HG03095 (cell line): ENCODE results near the gene TBXA2R.

Source experiments
- ATAC-seq: cut with Tn5 transposase; IDR thresholded peaks from one replicate; pipeline ENCODE4 v1.9.1; 2021; ENCODE audit warnings: moderate library complexity; ENCODE audit not compliant: unreplicated experiment

Gene TBXA2R

DNA sequence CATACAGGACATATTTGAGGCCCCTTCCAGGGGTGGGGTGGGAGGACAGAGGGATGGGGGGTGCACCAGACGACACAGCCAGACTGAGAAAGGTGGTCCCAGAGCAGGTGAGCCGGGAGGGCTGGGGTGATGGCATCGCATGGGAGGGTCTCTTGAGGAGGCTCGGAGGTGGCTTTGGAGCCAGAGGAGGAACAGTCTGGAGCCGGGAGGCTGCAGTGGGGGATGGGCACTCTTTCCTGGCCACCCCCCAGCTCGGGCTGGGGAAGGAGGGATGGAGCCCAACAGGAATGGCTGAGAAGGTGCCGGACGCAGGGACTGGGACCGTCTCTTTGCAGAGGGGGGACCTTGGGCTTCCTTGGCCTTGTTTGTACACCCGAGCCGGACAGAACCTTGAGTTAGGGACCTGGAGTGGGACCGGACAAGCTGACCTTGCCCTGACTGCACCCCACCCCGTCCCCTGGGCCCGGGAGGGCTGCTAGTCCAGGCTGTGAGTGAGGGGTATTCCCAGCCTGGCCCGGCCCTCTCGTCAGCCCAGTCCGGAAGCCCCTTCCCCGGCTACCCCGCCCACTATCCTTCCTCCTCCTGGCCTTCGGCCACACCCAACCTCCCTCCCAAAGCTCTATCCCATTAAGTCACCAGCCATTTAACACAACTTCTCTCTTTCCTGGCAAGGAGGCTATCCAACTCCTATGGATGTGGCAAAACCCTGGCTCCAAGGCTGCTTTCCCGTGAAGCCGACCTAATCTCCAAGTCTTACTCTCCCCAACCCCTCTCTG is 816 bp upstream of the TBXA2R start:
- no peak for ATAC-seq

DNA sequence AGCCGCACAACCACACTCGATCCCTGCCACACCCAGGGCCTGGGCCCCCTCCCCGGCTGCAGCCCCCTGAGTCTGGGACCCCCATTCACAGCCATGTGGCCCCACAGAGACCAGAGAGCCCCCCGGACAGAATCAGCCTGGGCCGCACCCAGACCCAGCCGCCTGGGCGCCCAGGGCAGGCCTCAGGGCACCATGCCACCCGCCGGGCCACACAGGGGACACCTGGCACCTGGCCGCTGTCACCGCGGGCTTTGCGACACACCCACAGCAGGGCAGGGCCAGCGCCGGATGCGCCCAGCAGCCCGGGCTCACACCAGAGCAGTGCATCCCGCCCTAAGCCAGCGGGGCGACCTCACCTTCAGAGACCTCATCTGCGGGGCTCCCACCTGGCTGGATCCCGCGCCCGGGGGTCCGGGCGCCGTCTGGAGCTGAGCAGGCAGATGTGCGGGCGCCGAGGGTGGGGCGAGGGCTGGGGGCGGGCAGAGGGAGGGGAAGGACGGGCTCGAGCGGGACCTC is 443 bp downstream of the TBXA2R start:
- ATAC-seq, result no peak

DNA sequence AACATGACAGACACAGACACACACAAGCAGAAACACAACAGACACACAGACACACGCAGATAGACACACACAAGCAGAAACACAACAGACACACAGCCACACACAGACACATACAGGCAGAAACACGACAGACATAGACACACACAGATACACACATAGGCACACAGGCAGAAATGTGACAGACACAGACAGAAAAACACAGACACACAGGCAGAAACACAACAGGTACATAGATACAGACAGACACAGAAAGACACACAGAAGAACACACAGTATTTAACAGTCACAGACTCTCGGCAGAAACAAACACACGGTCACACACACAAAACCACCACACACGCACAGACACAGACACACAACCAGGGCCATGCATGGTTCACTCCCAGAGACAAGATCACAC is 905 bp downstream of the TBXA2R start:
- no peak for ATAC-seq

DNA sequence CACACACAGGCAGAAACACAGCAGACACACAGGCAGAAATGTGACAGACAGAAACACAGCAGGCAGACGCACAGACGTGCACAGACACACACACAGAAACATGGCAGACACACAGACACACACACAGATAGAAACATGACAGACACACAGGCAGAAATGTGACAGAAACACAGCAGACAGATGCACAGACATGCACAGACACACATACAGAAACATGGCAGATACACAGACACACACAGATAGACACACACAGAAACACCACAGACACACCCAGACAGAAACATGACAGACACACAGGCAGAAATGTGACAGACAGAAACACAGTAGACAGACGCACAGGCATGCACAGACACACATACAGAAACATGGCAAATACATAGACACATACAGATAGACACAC is 1.3 kb downstream of the TBXA2R start:
- no peak for ATAC-seq

DNA sequence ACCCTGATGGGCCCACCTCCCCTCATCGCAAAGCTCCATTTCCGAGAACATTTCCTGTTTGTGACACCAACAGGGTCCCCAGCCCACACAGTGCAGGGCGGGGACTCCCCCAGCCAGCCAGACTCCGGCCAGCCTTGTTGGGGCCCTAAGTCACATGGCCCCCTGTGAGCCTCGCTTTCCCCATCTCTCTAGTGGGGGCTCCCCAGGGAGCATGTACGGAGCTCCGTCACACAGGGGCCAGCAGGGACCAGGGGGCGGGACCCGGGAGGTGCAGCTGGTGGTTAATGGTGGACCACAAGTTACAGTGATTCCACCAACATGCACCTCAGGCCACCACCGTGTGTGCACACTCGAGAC is 1.7 kb downstream of the TBXA2R start:
- no peak for ATAC-seq

DNA sequence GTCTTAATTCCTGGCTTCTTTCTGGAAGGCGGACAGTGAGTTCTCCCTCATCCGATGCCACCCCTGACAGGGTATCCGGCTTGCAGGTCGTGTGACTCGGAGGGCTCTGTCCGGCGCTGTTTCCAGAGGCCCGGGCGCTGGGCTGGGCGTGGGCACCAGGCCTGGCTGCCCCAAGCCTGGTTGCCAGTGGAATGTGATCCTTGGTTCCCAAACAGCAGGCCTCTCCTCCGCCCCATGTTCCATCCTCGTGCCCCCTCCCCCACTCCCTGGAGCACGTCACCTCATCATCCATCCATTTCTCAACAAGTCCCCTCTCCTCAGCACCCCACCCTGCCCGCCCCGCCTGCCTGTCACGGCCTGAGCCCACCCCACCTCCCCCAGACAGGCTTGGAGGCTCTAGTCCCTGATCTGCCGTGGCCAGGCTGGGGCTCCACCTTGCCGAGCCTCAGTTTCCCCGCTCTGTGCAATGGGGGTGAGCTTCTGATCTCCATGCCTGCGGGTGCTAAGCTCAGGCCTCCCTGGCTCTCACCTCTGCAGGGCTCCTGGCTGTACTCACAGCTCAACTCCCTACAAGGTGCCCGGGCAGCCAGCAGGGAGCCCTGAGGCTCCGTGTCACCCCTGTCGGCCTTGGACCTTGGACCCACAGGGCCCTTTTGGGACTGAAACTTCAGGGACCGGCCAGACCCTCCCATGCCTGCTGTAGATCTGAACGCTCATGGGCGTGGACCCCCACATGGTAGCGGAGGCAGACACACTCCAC is 2.3 kb downstream of the TBXA2R start:
- no peak for ATAC-seq

DNA sequence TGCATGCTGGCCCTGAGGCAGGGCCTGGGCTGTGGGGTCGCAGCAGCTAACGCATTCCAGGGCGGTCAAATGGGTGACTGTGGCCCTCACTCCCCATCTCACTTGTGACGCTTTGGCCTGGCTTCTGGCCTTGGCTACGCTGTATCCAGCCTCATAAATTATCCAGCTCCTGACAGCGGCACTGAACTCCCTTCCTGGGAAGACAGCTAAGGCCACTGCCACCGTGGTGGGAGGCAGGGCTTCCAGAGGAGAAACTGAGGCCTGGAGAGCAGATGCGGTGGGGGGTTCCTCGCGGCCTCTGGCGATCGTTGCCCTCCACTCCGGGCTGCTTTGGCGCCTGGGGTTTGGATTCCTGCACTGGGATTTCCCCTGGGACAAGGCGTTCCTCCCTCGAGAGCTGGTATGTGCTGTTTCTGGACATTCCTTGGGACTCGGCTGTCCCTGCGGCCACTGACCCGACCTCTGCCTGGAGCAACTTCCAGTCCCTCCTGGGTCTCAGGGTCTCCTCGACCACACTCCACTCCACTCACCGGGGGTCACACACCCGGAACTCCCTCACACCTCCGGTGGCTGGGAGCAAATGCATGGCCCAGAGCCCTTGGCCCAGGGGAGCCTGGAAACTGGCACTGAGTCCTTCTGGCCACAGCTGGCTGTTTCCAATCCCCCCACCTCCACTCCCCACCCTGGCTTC is 3.4 kb downstream of the TBXA2R start:
- no peak for ATAC-seq

DNA sequence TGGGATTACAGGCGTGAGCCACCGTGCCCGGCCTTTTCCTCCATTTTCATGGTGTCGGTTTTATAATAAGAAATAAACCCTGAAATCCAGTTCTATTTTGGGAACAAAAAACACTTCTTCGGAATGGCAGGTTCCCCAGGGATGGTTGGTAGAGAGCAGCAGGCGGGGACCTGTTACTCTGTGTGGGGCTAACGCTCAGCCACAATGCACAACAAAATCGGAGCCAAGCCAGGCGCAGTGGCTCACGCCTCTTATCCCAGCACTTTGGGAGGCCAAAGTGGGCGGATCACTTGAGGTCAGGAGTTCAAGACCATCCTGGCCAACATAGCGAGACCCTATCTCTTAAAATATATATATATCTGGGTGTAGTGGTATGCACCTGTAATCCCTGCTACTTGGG is 5.7 kb downstream of the TBXA2R start:
- ATAC-seq, result no peak

DNA sequence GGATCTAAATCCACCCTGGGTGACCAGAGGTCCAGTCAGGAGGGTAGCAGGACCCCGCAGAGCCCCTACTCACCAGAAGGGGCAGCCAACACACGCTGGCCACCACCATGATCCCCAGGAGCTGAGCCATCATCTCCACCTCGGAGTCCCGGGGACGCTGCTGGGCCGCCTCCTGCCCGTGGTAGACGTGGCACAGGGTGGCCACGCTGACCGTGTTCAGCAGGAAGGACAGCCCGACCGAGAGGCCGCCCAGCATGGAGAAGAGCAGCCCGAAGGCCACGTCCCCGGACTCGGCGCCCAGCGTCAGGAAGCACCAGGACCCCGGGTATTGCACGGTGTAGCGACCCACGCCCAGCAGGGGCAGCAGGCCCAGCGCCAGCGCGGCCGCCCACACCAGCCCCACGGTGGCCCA is 6.9 kb downstream of the TBXA2R start:
- no peak for ATAC-seq

DNA sequence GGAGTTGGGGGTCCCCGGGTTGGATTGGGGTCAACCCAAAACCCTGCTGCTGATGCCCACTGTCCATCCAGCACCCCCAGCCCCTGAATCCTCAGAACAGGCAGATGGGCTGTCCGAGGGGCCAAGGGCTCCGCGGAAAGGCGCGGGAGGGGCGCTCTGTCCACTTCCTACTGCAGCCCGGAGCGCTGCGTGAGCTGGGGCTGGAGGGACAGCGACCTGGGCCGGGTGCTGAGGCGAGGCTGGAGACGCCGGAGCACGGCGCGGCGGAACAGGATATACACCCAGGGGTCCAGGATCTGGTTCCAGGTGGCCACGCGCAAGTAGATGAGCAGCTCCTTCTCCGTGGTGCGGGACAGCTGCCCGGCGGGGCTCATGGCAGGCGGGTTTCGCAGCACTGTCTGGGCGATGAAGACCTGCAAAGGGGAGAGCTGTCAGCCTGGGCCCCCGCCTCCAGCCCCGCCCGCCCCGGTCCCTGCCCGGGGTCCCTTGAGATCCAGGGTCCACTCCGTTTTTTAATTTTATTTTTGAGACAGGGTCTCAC is 11.1 kb downstream of the TBXA2R start:
- no peak for ATAC-seq

DNA sequence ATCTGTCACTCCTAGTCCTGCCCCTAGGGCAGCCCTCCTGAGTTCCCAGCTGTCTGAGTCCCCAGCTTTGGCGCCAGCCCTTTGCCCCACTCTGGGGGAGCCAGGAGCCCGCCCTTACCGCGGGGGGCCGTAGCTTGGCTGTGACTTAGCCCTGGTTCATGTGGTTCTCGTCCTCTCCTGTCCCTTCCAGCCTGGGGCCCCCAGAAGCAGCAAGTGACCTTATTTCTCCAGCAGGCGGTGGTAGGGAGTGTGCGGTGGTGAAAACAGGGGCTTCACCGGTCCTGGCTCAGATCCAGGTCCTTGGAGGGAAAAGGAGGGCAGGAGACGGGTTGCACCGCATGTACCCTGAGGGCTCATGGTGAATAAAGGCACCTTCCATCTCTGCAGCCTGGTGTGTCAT is 13.5 kb downstream of the TBXA2R start:
- ATAC-seq, result no peak

DNA sequence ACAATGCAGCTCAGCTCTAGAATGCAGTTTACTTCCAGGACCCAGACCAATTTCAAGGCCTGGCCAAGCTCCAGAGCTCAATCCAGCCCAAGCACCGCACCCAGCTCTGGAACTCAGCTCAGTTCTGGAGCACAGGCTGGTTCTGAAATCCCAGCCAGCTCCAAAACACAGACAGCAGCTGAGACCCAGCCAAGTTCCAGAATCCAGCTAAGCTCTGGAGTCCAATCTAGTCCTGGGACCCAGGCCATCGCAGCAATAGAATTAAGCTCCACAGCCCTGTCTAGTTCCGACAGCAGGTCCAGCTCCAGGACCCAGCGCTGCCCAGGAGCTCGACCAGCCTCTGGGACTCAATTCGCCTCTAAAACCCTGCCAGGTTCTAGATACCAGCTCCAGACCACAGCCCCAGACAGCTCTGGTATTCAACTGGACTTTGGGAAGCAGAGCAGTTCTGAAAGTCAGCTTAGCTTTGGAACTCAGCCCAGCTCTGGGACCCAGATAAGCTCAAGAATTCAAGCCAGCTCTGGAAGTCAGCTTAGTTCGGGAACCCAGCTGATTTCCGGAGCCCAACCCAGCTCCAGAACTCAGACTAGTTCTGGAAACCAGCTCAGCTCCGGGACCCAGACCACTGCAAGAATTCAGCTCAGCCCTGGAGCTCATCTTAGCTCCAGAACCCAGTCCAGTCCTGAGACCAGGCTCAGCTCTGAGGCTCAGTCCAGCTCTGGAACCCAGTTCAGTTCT is 14.6 kb downstream of the TBXA2R start:
- no peak for ATAC-seq

DNA sequence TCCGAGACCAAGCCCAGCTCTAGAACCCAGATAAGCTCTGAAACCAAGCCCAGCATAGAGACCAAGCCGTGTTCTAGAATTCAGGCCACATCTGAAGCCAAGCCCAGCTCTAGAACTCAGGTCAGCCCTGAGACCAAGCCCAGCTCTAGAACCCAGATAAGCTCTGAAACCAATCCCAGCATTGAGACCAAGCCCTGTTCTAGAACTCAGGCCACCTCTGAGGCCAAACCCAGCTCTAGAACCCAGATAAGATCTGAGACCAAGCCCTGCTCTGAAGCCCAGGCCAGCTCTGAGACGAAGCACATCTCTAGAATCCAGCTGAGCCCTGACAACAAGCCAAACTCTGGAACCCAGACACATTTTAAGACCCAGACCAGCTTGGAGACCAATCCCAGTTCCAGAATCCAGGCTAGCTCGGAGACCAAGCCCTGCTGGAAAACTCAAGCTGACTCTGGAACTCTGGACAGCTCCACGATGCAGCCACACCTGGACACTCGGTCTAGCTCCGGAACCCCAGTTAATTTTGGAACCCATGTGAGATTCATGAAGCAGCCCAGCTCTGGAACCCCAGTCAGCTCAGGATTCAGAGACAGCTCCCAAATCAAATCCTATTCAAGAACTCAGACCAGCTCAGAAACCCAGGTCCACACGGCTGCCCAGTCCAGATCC is 15.6 kb downstream of the TBXA2R start:
- no peak for ATAC-seq

DNA sequence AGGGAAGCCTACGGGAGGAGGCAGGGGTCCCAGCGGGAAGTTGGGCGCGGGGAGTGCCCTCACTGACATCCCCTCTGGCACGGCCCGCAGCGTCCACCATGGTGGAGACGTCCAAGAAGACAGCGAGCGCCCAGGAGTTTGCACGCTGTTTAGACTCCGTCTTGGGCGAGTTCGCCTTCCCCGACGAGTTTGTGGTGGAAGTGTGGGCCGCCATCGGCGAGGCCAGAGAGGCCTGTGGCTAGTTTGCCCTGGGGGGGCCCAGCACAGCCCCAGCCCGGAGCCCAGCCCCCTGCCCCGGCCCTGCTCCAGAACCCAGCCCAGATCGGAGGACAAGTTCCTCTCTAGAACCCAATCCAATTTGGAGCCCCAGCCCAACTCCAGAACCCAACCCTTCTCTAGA is 16.7 kb downstream of the TBXA2R start:
- no peak for ATAC-seq

DNA sequence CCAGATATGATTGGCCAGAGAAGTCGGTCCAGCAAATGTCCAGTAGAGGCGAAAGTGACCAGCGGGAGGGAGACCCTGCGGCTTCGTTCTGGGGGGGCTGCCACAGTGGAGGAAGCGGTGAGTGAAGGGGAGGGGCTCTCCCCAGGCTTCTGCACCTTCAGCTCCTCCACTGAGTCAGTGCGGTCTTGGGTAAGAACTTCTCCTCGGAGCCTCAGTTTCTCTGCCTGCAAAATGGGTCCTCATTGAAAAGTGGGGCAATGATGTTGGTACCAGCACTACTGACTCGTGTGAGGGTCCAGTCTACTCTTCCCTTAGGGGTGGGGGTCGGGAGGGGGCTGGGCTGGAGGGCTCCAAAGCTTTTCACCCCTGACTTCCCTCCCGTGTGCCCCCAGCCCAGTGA is 17.2 kb downstream of the TBXA2R start:
- no peak for ATAC-seq

DNA sequence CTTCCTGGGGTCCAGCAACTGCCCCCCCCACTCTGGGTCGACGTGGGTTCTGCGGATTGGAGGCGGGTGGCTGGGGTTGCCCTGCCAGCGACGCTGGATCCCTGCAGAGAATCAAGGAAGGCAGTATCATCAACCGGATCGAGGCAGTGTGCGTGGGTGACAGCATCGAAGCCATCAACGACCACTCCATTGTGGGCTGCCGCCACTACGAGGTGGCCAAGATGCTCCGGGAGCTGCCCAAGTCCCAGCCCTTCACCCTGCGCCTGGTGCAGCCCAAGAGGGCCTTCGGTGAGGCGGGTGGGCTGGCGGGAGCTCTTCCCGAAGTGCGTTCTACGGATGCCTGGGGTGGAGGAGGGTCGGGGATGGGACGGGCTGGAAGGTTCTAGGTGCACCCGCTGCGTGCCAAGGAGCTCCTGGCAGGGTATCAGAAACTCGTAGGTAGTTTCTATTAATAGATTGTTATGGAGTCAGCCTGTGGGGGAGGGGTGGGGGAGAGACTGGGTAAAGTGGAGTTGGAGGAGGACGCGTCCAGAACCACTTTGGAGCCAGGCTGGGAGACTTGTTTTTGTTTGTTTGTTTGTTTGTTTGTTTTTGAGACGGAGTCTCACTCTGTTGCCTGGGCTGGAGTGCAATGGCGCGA is 19.8 kb downstream of the TBXA2R start:
- ATAC-seq, result no peak

DNA sequence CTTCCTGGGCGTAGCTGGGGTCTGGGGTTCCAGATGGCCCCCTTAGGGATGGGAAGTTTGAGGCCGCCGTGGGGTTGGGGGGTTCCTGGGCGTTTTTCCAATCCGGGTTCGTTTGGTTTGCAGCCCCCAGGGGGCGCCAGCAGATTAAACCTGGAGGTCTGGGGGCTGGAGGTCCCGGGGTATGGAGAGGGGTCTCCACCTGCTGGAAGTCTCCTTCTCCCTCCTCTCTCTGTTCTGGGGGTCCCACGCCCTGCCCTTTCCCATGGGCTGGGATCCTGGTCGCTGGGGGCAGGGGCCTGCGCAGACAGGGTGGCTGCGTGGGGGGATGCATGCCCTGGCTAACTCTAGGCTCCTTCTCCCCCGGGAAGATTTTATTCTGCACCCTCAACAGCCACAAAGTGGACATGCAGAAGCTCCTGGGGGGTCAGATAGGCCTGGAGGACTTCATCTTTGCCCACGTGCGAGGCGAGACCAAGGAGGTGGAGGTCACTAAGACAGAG is 20.5 kb downstream of the TBXA2R start:
- no peak for ATAC-seq

DNA sequence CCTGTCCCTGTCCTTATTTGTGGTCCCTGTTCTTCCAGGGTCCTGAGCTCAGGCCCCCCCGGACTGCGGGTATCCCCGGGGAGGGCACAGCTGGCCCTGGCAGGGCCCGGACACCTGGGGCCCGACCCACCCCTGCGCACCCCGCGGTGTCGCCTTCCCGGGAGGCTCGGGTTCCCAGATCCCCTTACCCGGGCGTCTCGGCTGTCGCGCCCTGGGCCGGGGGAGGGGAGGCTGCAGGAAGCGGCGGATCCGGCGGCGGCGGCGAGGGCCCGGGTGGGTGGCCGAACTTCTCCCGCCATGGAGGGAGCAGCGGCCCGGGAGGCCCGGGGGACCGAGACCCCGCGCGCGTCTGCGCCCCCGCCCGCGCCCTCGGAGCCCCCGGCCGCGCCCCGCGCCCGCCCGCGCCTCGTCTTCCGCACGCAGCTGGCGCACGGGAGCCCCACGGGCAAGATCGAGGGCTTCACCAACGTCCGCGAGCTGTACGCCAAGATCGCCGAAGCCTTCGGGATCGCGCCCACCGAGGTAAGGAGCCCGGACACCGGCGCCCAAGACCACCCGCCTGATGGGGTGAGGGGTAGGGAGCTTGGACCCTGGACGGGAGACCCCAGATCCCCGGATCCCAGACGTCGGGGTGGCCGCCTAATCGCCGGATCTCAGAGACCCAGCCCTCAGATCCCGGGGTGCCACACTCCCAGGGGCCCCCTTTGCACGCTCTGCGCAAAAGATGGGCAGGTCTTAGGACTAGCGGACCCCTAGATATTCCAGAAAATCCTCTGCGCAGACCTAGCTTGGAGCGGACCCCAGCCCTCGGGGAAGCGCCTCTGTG is 21.2 kb downstream of the TBXA2R start, which contains the start of gene GIPC3:
Gene GIPC3 (plus strand): TSS at position 178 of the 826 bp plus-strand sequence. CDS start 120 bp downstream, at position 298.
- ATAC-seq, result no peak
